IMR-90 (cell line): ENCODE measurements around the gene SMTN. TPM values are rescaled to one million over a fixed set of nuclear protein-coding genes. Genes with fewer than 3 reads are reported as not detected.

Experiments used
- ATAC-seq: fragments of 200-7000 bp; cut with Tn5 transposase; 2 replicates; pipeline ENCODE4 v1.9.1; 2020; ENCODE audit warnings: low read depth, mild to moderate bottlenecking, moderate library complexity
- BruUV-seq: library from RNA; stranded (reverse); fragments of 400-500 nt; replicated peaks from 2 replicates; lab custom pipeline; 2021; lab: Mats Ljungman, UMichigan
- CTCF ChIA-PET: fragments of 300-600 bp; formaldehyde crosslinking; extraction: SDS; loops from one replicate; lab custom pipeline; 2021; ENCODE audit warnings: antibody characterized with exemption; lab: Yijun Ruan, JAX
- POLR2A ChIA-PET: fragments of 300-600 bp; sonication (Branson Sonifier 250); formaldehyde crosslinking; loops from one replicate; lab custom pipeline; 2022; ENCODE audit warnings: antibody characterized with exemption; ENCODE audit not compliant: unreplicated experiment; lab: Charles Lee
- DNase-seq: peaks from one replicate; pipeline ENCODE4 v3.0.0; 2013
- H2AFZ ChIP-seq: replicated peaks from 2 replicates; pipeline ENCODE3; 2013; ENCODE audit warnings: low read length, mild to moderate bottlenecking; ENCODE audit not compliant: poor library complexity
- H2AK5ac ChIP-seq: 2 replicates; pipeline ENCODE4 v1.6.1; 2013; ENCODE audit warnings: low read depth, low read length, inconsistent platforms
- H2AK9ac ChIP-seq: replicated peaks from 2 replicates; pipeline ENCODE3; 2013; ENCODE audit warnings: mild to moderate bottlenecking, low read depth, low read length, moderate library complexity; ENCODE audit not compliant: poor library complexity
- H2BK120ac ChIP-seq: 2 replicates; pipeline ENCODE4 v1.6.1; 2013; ENCODE audit warnings: low read depth, low read length, inconsistent platforms
- H2BK15ac ChIP-seq: 3 replicates; pipeline ENCODE4 v1.6.1; 2013; ENCODE audit warnings: low read depth, low read length, inconsistent platforms
- H2BK20ac ChIP-seq: 2 replicates; pipeline ENCODE4 v1.6.1; 2013; ENCODE audit warnings: low read depth, mild to moderate bottlenecking, inconsistent platforms, low read length, moderate library complexity
- H2BK5ac ChIP-seq: 2 replicates; pipeline ENCODE4 v1.6.1; 2013; ENCODE audit warnings: mild to moderate bottlenecking, low read depth, low read length, inconsistent platforms; ENCODE audit not compliant: poor library complexity, severe bottlenecking
- H3K14ac ChIP-seq: replicated peaks from 2 replicates; pipeline ENCODE4 v1.6.1; 2013; ENCODE audit warnings: low read depth, low read length, inconsistent platforms
- H3K18ac ChIP-seq: 2 replicates; pipeline ENCODE4 v1.6.1; 2013; ENCODE audit warnings: low read depth, low read length, control low read depth
- H3K23ac ChIP-seq: 2 replicates; pipeline ENCODE4 v1.6.1; 2013; ENCODE audit warnings: low read depth, low read length, inconsistent platforms
- H3K27ac ChIP-seq: 2 replicates; pipeline ENCODE4 v1.5.1; 2013; ENCODE audit warnings: mild to moderate bottlenecking, control low read depth, low read length; ENCODE audit not compliant: insufficient read depth
- H3K27me3 ChIP-seq: 2 replicates; pipeline ENCODE4 v1.6.1; 2013; ENCODE audit warnings: low read length; ENCODE audit not compliant: control insufficient read depth, insufficient read depth
- H3K36me3 ChIP-seq: 2 replicates; pipeline ENCODE4 v1.6.1; 2013; ENCODE audit warnings: low read length, mixed read lengths; ENCODE audit not compliant: control insufficient read depth, insufficient read depth
- H3K4ac ChIP-seq: 2 replicates; pipeline ENCODE4 v1.6.1; 2013; ENCODE audit warnings: low read depth, low read length, inconsistent platforms
- H3K4me1 ChIP-seq: 2 replicates; pipeline ENCODE4 v1.6.1; 2013; ENCODE audit warnings: low read length, mixed read lengths; ENCODE audit not compliant: control insufficient read depth, insufficient read depth
- H3K4me2 ChIP-seq: 2 replicates; pipeline ENCODE4 v1.6.1; 2013; ENCODE audit warnings: low read depth, mild to moderate bottlenecking, control low read depth, low read length, moderate library complexity
- H3K4me3 ChIP-seq: 2 replicates; pipeline ENCODE4 v1.5.1; 2013; ENCODE audit warnings: low read depth, mild to moderate bottlenecking, control low read depth, low read length, moderate library complexity; ENCODE audit not compliant: insufficient read depth
- H3K56ac ChIP-seq: 2 replicates; pipeline ENCODE4 v1.6.1; 2013; ENCODE audit warnings: low read length, inconsistent platforms; ENCODE audit not compliant: insufficient read depth; ENCODE audit errors: extremely low read depth
- H3K79me1 ChIP-seq, 2 experiments: 2 replicates each; pipeline ENCODE4 v1.6.1; 2013; ENCODE audit warnings: low read length in 2 of 2, inconsistent platforms in 1 of 2, low read depth in 1 of 2
- H3K9ac ChIP-seq: 2 replicates; pipeline ENCODE4 v1.6.1; 2013; ENCODE audit warnings: low read depth, low read length, control low read depth
- H3K9me1 ChIP-seq: 2 replicates; pipeline ENCODE4 v1.6.1; 2013; ENCODE audit warnings: low read length, inconsistent platforms; ENCODE audit not compliant: insufficient read depth
- H3K9me3 ChIP-seq: 2 replicates; pipeline ENCODE4 v1.6.1; 2013; ENCODE audit warnings: low read length; ENCODE audit not compliant: control insufficient read depth, insufficient read depth
- H4K20me1 ChIP-seq: 2 replicates; pipeline ENCODE4 v1.6.1; 2013; ENCODE audit warnings: low read length, inconsistent platforms; ENCODE audit not compliant: insufficient read depth
- H4K5ac ChIP-seq: 2 replicates; pipeline ENCODE4 v1.6.1; 2013; ENCODE audit warnings: mild to moderate bottlenecking, low read depth, low read length, control low read depth
- H4K8ac ChIP-seq, 2 experiments: 2 replicates each; pipeline ENCODE4 v1.6.1; 2013; ENCODE audit warnings: low read depth in 2 of 2, low read length in 2 of 2, control low read depth in 1 of 2, inconsistent platforms in 1 of 2
- H4K91ac ChIP-seq: 2 replicates; pipeline ENCODE4 v1.6.1; 2013; ENCODE audit warnings: low read depth, low read length, inconsistent platforms; ENCODE audit not compliant: insufficient read depth
- BHLHE40 ChIP-seq: fragments of 150-350 bp; IDR thresholded peaks from 2 replicates; pipeline ENCODE4 v1.6.1; 2016; ENCODE audit warnings: mild to moderate bottlenecking, low read depth, low read length
- CEBPB ChIP-seq: IDR thresholded peaks from 2 replicates; pipeline ENCODE4 v1.6.1; 2012; ENCODE audit warnings: low read depth, low read length, improper control_type of control experiment
- CHD1 ChIP-seq: IDR thresholded peaks from 2 replicates; pipeline ENCODE4 v1.6.1; 2012; ENCODE audit warnings: low read depth, low read length, improper control_type of control experiment
- FOS ChIP-seq: fragments of 150-350 bp; IDR thresholded peaks from 2 replicates; pipeline ENCODE4 v1.6.1; 2016; ENCODE audit warnings: low read depth, low read length
- MAZ ChIP-seq: IDR thresholded peaks from 2 replicates; pipeline ENCODE4 v1.6.1; 2012; ENCODE audit warnings: low read depth, mild to moderate bottlenecking, low read length, improper control_type of control experiment, moderate library complexity, borderline replicate concordance
- MXI1 ChIP-seq: IDR thresholded peaks from 2 replicates; pipeline ENCODE4 v1.6.1; 2012; ENCODE audit warnings: low read depth, mild to moderate bottlenecking, low read length, moderate library complexity, borderline replicate concordance
- NFE2L2 ChIP-seq: fragments of 150-350 bp; IDR thresholded peaks from 2 replicates; pipeline ENCODE4 v1.6.1; 2016; ENCODE audit warnings: low read depth, mild to moderate bottlenecking, low read length
- POLR2A ChIP-seq: IDR thresholded peaks from 2 replicates; pipeline ENCODE4 v1.6.1; 2012; ENCODE audit warnings: mild to moderate bottlenecking, low read depth, low read length
- RAD21 ChIP-seq: IDR thresholded peaks from 2 replicates; pipeline ENCODE4 v1.6.1; 2012; ENCODE audit warnings: low read length, improper control_type of control experiment
- RCOR1 ChIP-seq: IDR thresholded peaks from 2 replicates; pipeline ENCODE4 v1.6.1; 2012; ENCODE audit warnings: mild to moderate bottlenecking, low read length, improper control_type of control experiment; ENCODE audit not compliant: insufficient replicate concordance
- SMC3 ChIP-seq: fragments of 150-350 bp; IDR thresholded peaks from 2 replicates; pipeline ENCODE4 v1.6.1; 2016; ENCODE audit warnings: low read depth, mild to moderate bottlenecking, antibody characterized with exemption, low read length, moderate library complexity
- USF2 ChIP-seq: fragments of 150-350 bp; IDR thresholded peaks from 2 replicates; pipeline ENCODE4 v1.6.1; 2017; ENCODE audit warnings: mild to moderate bottlenecking, antibody characterized with exemption, low read length, low read depth
- WGBS, 2 experiments: methylation state at CpG; one replicate each; pipeline versions ENCODE4 v1.1.5 to v1.1.7; 2013; ENCODE audit warnings: missing lambda C conversion rate in 2 of 2; ENCODE audit not compliant: insufficient read length in 1 of 2; ENCODE audit errors: extremely low coverage in 2 of 2; 5-methylcytosine and 5-hydroxymethylcytosine counted together
- dilution Hi-C: fragments of 300-500 bp; cut with HindIII; formaldehyde crosslinking; loops from one replicate; pipeline ENCODE4 v1.14.3; 2018; ENCODE audit warnings: low sequenced_read_pairs; ENCODE audit not compliant: unreplicated experiment
- in situ Hi-C: fragments of 300-500 bp; cut with MboI; formaldehyde crosslinking; loops from 3 replicates; pipeline ENCODE4 v1.14.3; 2019; ENCODE audit warnings: low sequenced_read_pairs, inconsistent platforms, mixed read lengths
- intact Hi-C: fragments of 100-400 bp; cut with micrococcal nuclease; formaldehyde crosslinking; loops from 2 replicates; pipeline ENCODE4 v1.10.0; 2022
- polyA plus RNA-seq, 3 experiments: library from polyadenylated mRNA; depleted of rRNA; stranded (reverse); fragments of >200 nt; gene quantifications; 2 replicates each; pipeline ENCODE4 v1.2.3, GENCODE V29; 2012; ENCODE audit warnings: low replicate concordance in 1 of 3
- total RNA-seq: library from RNA; depleted of rRNA; stranded (reverse); fragments of >200 nt; gene quantifications from 2 replicates; pipeline ENCODE4 v1.2.3, GENCODE V29; 2012
- TF ChIP-seq, protein P1 (sequence below): conservative IDR thresholded peaks from 2 replicates; pipeline ENCODE4 v1.5.1; 2012; ENCODE audit warnings: mild to moderate bottlenecking, low read depth, low read length, improper control_type of control experiment

SMTN gene
- total and polyA plus RNA-seq, 2 of the 4 experiments (the other 2 are of a cell fraction) = 53.6 to 63.7 TPM

- dilution Hi-C loops = no loop called here
- peaks cover 4% of the 10 kb centered on the region; the same call in 1 of the 2 replicates for H3K9me3 ChIP-seq
These were observed 61.2 kb downstream of the SMTN start for GRCh38 chr22:31142285-31142684.

More at GRCh38 chr22:31142285-31142684, 61.2 kb downstream of the SMTN start:
- Histone ChIP-seq H3K27me3 (peaks cover 28% of the 10 kb centered on the region), H2AK9ac (peak overlapping the region; percentile 19), H2BK5ac (no peak overlapping the region), H3K36me3 (no peaks in the 10 kb centered on the region), H4K8ac (no peak overlapping the region), H3K18ac (no peak overlapping the region), H4K20me1 (no peaks in the 10 kb centered on the region), H3K9me1 (0 out of 2 replicates have a peak, but pooled peaks cover 5% of the 10 kb centered on the region), H3K4me2 (no peak overlapping the region), H2AK5ac (no peak overlapping the region), H3K27ac (no peak overlapping the region), H4K91ac (no peak overlapping the region), H2AFZ (no peak overlapping the region), H3K9ac (no peak overlapping the region), H2BK15ac (no peak overlapping the region), H2BK120ac (no peak overlapping the region), H3K23ac (no peak overlapping the region), H3K4ac (no peak overlapping the region; the same call in 1 of the 2 replicates), H3K14ac (no peak overlapping the region), H2BK20ac (no peak overlapping the region), H4K5ac (no peak overlapping the region), H3K4me3 (no peak overlapping the region), H3K56ac (no peak overlapping the region), H3K79me1 (no peaks in the 10 kb centered on the region), H3K4me1 (no peaks in the 10 kb centered on the region)
- intact Hi-C loops = no loop called here
- CTCF ChIA-PET = interaction anchor here (1.1 kb wide), 1 partner anchor 35 kb away, joined by 3 read pairs; the partner anchor contains the start of gene SELENOM
- TF ChIP-seq RAD21 (no peak), MAZ (no peak), CHD1 (no peak), RCOR1 (no peak), FOS (no peak), MXI1 (no peak), POLR2A (no peak), SMC3 (no peak), USF2 (no peak), NFE2L2 (no peak), CEBPB (no peak), BHLHE40 (no peak)
- TF ChIP-seq, protein P1, sequence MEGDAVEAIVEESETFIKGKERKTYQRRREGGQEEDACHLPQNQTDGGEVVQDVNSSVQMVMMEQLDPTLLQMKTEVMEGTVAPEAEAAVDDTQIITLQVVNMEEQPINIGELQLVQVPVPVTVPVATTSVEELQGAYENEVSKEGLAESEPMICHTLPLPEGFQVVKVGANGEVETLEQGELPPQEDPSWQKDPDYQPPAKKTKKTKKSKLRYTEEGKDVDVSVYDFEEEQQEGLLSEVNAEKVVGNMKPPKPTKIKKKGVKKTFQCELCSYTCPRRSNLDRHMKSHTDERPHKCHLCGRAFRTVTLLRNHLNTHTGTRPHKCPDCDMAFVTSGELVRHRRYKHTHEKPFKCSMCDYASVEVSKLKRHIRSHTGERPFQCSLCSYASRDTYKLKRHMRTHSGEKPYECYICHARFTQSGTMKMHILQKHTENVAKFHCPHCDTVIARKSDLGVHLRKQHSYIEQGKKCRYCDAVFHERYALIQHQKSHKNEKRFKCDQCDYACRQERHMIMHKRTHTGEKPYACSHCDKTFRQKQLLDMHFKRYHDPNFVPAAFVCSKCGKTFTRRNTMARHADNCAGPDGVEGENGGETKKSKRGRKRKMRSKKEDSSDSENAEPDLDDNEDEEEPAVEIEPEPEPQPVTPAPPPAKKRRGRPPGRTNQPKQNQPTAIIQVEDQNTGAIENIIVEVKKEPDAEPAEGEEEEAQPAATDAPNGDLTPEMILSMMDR = no peak
- in situ Hi-C loops = no loop called here
- ATAC-seq (no peak), DNase-seq (no peak)
- WGBS, 2 experiments = 100% methylated on average over 1 of the region's 4 CpGs; no CpG with 5 or more reads in 1 of the 2 experiments
- POLR2A ChIA-PET = no interaction called here
- no TSS peak for BruUV-seq
